OCI-M2 (cell line): ENCODE data around the gene SYTL2.

Source experiments
- DNase-seq: peaks from one replicate; lab custom pipeline; 2025; ENCODE audit not compliant: unreplicated experiment; lab: John Stamatoyannopoulos, UW

The SYTL2 gene

GRCh38 chr11:85766721-85767161 lies 44.2 kb downstream of the SYTL2 start:
- no peak for DNase-seq

GRCh38 chr11:85764796-85765195 lies 46.1 kb downstream of the SYTL2 start:
- no peak for DNase-seq

- no peak for DNase-seq
Observed at GRCh38 chr11:85762226-85762625, 48.7 kb downstream of the SYTL2 start.

- no peak for DNase-seq
Observed at GRCh38 chr11:85759915-85760314, 51.0 kb downstream of the SYTL2 start.

- DNase-seq = no peak
Observed at GRCh38 chr11:85758480-85759039, 52.4 kb downstream of the SYTL2 start.

- DNase-seq = no peak
Observed at GRCh38 chr11:85758026-85758425, 52.9 kb downstream of the SYTL2 start.

GRCh38 chr11:85756401-85757200 lies 54.3 kb downstream of the SYTL2 start:
- no peak for DNase-seq

- no peak for DNase-seq
Observed at GRCh38 chr11:85755701-85756100, 55.2 kb downstream of the SYTL2 start.

- DNase-seq = no peak
Observed at GRCh38 chr11:85755285-85755684, 55.7 kb downstream of the SYTL2 start.

GRCh38 chr11:85752890-85753581 lies 57.9 kb downstream of the SYTL2 start:
- DNase-seq = no peak

GRCh38 chr11:85752201-85752889 lies 58.6 kb downstream of the SYTL2 start:
- no peak for DNase-seq

GRCh38 chr11:85751724-85752123 lies 59.2 kb downstream of the SYTL2 start:
- no peak for DNase-seq

GRCh38 chr11:85750646-85751045 lies 60.3 kb downstream of the SYTL2 start:
- no peak for DNase-seq

- no peak for DNase-seq
Observed at GRCh38 chr11:85749884-85750283, 61.1 kb downstream of the SYTL2 start.

GRCh38 chr11:85749287-85749834 lies 61.6 kb downstream of the SYTL2 start:
- no peak for DNase-seq

- no peak for DNase-seq
Observed at GRCh38 chr11:85748455-85748891, 62.5 kb downstream of the SYTL2 start.

GRCh38 chr11:85746670-85747069 lies 64.3 kb downstream of the SYTL2 start:
- no peak for DNase-seq

- no peak for DNase-seq
Observed at GRCh38 chr11:85745626-85746025, 65.3 kb downstream of the SYTL2 start.

- DNase-seq = no peak
Observed at GRCh38 chr11:85742873-85743275, 68.1 kb downstream of the SYTL2 start.

GRCh38 chr11:85742348-85742747 lies 68.6 kb downstream of the SYTL2 start:
- no peak for DNase-seq
